Measurements from ENCODE around the gene ANAPC2. TPM values are rescaled to one million over a fixed set of nuclear protein-coding genes. Genes with fewer than 3 reads are reported as not detected.

The ANAPC2 gene
- total and polyA plus RNA-seq, 4 donors = 9.3 to 32.6 (median 19.6) TPM

- TF ChIP-seq FOXA1 (IDR thresholded peaks at IDR 0.05) (no peak), MAX (IDR thresholded peaks at IDR 0.05) (no peak), HNF4A (conservative IDR thresholded peaks at IDR 0.05) (no peak), EGR1 (IDR thresholded peaks at IDR 0.05; ENCODE audit: low read depth in 2 of 2) (no peak), RAD21 (IDR thresholded peaks at IDR 0.05) (no peak), JUND (IDR thresholded peaks at IDR 0.05) (no peak), ATF3 (IDR thresholded peaks at IDR 0.05) (no peak), RXRA (IDR thresholded peaks at IDR 0.05) (no peak), GABPA (IDR thresholded peaks at IDR 0.05 in 1 of 2, conservative IDR thresholded peaks at IDR 0.05 in 1 of 2) (no peak), FOXA2 (IDR thresholded peaks at IDR 0.05) (no peak), YY1 (IDR thresholded peaks at IDR 0.05) (no peak), CTCF (IDR thresholded peaks at IDR 0.05; ENCODE audit: low read depth, low read length, missing input control) (no peak), SP1 (IDR thresholded peaks at IDR 0.05) (no peak), REST (IDR thresholded peaks at IDR 0.05) (no peak), NR2F2 (IDR thresholded peaks at IDR 0.05) (no peak), ZBTB33 (IDR thresholded peaks at IDR 0.05) (no peak), HNF4G (IDR thresholded peaks at IDR 0.05) (no peak)
- H3K27ac ChIP-seq (ENCODE audit: low read depth in 1 of 2, low read length in 2 of 2) = no peak overlapping the region
- H3K36me3 ChIP-seq (ENCODE audit: control insufficient read depth in 4 of 4, insufficient read depth in 3 of 4, low read depth in 1 of 4, low read length in 3 of 4) = no peaks in the 10 kb centered on the region
- no peaks in the 10 kb centered on the region for H3K9me3 ChIP-seq (ENCODE audit: control insufficient read depth in 4 of 4, low read length in 3 of 4)
- peaks cover 0 to 9% (median 6%) of the 10 kb centered on the region in 4 donors for H3K27me3 ChIP-seq (ENCODE audit: control insufficient read depth in 4 of 4, insufficient read depth in 4 of 4, low read length in 3 of 4)
- no peaks in the 10 kb centered on the region for H3K4me1 ChIP-seq (ENCODE audit: control insufficient read depth in 4 of 4, insufficient read depth in 4 of 4, low read length in 3 of 4)
- no peak overlapping the region for H3K9ac ChIP-seq (ENCODE audit: low read depth in 1 of 2, low read length in 2 of 2)
- no peak overlapping the region for H3K4me3 ChIP-seq (ENCODE audit: low read depth in 1 of 3, low read length in 3 of 3)
- DNase-seq (ENCODE audit: low spot score) = peak; percentile 85
- 8% methylated on average over 65 of the region's 65 CpGs for WGBS
Observed at GRCh38 chr9:137156567-137157375, 31.6 kb downstream of the ANAPC2 start.
